ENCODE data around the gene PRG2.
"Not testable (repeated sequence)": the region's sequence is repeated elsewhere in the genome, so short reads cannot be mapped to it uniquely, and the experiment has no call there.

Gene PRG2

GRCh38 chr11:57364851-57365660, 25.4 kb downstream of the PRG2 start:
- DNase-seq = no peak

GRCh38 chr11:57363131-57364080, 27.0 kb downstream of the PRG2 start:
- DNase-seq = no peak

DNA sequence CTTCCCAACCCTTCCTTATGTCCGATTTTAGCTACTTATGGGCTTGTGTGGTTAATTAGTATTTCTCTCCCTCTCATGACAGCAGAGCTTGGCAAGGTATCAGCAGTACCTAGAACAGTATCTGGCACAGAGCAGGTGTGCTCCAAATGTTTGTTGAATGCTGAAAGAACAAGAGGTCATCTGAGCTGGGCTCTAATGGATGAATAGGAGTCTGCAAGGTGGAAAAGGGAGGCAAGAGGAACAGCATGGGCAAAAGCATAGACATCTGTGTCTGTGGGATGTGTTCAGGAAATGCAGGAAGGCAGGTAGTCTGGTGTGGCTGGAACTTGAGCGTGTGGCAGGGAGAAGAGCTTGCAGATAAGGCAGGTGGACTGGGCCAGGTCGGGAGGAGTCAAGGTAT, 28.5 kb downstream of the PRG2 start:
- no peak for DNase-seq

GRCh38 chr11:57361420-57361819, 29.0 kb downstream of the PRG2 start:
- not testable (repeated sequence) for DNase-seq

DNA sequence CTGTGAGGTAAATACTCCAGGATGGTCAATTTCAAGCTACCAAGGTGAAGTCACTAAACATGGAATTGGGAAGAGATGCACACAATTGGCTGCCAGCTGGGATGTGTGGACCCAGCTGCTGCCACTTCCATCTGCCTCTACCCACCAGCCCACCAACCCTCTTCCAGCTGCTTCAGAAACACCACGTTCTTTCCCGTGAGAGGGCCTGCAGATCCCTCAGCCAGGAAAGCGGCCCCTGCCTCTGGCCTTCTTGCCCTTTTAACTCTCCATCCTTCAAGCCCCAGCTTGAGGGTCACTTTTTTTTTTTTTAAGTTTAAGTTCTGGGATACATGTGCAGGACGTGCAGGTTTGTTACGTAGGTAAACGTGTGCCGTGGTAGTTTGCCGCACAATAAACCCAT, 29.5 kb downstream of the PRG2 start:
- no peak for DNase-seq

- no peak for DNase-seq
Observed at GRCh38 chr11:57359896-57360690, 30.4 kb downstream of the PRG2 start.

DNA sequence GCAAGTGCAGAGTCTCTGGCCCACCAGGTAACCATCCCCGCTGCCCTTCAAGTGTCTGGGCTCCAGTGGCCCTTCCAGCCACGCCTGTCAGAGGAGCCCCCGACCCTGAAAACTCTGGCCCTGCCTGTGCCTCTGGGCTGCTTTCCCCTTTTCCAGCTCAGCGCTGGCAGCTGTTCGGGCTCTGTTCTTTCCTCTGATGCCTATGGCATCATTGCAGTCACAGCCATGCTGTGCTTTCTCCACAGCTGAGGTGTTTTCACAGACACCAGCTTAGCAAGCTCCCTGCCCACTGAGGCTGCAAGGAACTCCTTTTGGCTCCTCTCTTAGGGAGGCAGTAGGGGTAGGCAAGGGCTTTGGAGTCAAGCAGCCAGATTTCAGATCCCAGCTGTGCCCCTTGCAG, 31.1 kb downstream of the PRG2 start:
- DNase-seq = no peak

- no peak for DNase-seq
Observed at GRCh38 chr11:57358991-57359390, 31.5 kb downstream of the PRG2 start.

GRCh38 chr11:57358543-57358961, 31.9 kb downstream of the PRG2 start:
- DNase-seq = no peak

DNA sequence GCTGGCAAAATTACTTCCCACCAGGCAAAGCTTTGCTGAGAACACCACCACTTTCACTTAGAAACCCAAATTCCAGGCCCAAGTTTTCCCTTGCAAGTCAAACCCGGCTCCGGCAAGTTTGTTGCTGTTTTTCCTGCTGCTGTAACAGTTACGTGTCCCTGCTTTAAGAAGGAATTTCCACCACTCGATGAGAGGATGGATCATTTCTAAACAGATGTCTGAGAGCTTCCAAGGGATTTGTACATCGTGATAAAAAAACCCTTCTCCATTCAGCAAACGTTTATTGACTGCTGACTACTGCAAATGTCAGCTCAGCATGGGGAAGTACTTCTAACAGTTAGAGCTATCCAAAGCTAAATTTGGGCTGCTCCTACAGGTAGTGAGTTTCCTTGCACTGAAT, 32.6 kb downstream of the PRG2 start:
- DNase-seq = no peak

DNA sequence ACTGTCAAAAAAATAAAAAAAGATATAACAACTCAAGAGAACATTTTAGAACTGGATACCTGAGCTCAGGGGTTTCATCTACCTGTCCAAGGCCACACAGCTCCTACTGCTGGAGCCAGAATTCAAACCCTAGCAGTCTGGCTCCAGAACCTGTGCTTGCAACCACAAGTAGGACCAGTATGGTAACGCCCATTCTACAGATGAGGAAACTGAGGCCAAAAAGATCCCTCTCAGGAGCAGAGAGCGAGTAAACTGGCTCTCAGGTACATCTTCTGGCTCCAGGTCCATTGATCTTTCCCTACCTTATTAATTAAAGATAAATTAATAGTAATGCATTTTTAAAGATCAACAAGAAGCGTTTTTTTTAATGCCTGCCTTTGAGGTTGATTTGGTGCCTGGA, 33.1 kb downstream of the PRG2 start:
- DNase-seq = no peak

DNA sequence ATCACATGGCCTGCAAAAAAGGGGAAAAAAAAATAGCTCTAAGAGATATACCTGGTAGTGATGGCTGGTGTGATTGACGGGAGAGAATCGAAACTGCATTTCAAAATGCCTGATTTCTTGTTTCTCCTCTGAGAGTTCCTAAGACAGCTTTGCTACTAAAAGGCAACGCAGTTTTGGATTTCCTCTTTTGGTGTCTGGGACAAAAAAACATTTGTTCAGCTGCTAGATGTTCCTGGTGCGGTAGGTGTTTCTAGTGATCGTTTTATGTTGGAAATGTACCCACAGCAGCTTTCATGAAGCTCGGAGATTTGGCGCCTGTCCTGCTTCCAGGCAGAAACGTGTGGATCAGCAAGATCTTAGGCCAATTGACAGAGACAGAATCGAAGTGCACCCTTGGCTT, 34.2 kb downstream of the PRG2 start:
- no peak for DNase-seq

- DNase-seq = no peak
Observed at GRCh38 chr11:57354699-57355098, 35.8 kb downstream of the PRG2 start.

DNA sequence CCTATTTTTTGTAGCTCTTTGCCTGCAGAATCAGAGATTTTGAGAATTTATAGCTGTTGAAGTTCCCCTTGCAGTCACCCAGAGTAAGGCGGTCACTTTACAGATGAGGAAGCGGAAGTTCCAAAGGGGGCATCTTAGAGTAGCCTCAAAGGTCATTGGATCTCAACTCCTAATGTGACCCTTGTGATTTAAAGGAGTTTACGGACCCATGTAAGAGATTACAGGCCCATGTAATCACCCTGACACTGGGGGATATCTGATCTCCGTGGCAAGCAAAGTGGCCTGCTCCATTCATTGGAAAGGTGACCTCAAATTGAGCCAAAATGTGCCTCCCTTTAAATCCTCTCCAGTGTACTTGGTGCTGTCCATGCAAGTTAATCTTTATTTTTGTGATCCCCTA, 36.6 kb downstream of the PRG2 start:
- no peak for DNase-seq

GRCh38 chr11:57353446-57353845, 37.0 kb downstream of the PRG2 start:
- no peak for DNase-seq

GRCh38 chr11:57353036-57353435, 37.4 kb downstream of the PRG2 start:
- DNase-seq = no peak

DNA sequence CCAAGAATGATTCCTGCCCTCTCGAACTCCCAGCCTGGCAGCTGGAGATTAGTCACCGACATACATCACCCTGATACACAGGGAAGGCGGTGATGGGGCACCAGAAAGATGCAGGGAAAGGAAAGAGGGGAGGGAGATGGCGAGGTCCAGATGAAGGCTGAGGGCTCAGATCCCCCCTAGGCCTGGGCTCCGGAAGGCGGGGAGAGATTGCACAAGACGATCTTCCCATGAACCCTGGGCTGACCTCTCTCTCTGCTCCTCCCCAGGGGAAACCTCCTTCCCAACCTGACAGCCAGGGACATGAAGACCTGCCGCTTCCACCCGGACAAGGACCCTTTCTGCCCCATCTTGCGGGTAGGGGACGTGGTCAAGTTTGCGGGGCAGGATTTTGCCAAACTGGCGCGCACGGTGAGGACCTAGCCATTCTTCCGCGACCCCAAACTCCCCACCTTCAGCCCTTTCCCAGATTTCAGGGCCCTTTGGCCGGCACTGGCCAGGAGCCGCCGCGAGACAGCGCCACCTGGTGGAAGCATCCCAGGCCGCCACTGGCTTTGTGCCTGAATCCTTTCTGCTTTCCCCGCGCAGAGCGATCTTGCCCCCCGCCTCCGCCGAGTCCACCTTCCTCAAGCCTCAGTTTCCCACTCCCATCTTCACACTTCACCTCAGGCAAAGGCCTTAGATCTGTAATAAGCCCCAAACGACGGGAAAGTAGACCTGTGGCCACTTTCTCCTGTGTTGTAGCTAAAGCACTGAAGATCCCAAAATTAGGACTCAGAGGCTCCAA, 40.8 kb downstream of the PRG2 start:
- DNase-seq = peak; percentile 11 to 56

DNA sequence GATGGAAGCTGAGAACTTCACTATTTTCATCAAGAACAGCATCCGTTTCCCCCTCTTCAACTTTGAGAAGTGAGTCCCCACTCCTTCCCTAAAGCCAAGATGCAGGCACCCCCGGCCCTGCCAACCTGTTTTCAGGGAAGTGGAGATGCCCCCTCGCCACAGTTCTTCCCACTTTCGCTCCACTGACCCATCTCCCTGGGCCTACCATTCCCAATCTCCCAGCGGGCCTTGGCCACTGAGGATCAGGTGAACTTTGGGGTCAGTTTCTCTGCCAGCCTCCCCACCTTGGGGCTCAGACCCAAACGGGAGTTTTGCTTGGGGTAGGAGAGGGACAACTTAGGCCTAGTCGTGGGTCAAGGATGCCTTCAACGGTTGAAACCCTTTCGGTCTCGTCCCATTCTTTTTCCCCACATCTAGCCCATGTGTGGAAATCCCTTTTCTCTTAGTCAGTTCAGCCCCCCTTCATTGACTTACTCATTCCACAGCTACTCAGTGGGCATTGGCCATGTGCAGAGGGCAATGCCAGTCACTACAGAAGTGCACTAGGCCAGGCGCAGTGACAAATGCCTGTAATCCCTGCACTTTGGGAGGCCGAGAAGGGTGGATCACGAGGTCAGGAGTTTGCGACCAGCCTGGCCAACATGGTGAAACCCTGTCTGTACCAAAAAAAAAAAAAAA, 41.7 kb downstream of the PRG2 start:
- DNase-seq = no peak

- DNase-seq = no peak
Observed at GRCh38 chr11:57348052-57348451, 42.4 kb downstream of the PRG2 start.

DNA sequence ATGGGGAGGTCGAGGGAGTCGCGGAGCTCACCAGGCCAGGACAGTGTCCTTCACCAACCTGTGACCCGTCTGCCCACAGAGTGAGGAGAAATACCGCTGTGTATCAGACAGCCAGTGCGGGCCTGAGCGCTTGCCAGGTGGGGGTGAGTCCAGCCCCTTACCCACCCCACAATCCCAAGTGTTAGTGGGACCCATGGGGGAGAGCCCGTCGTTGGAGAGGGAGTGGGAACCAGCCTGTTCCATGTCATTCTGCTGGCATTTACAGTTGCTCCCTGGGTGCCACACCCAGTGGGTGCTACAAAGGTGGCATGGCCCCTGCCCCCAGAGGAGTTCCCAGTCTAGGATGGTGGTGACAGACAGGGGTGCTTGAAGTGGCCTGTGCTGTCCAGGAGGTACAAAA, 43.1 kb downstream of the PRG2 start:
- no peak for DNase-seq

- DNase-seq = peak; percentile 52 to 56
Observed at GRCh38 chr11:57345555-57346211, 44.8 kb downstream of the PRG2 start.

Measured in NCI-H1930 (cell line).